Activated B cell treated with CpG ODN at 0.5 μM for 24 hours (primary cell): ENCODE results near the gene PHC2. TPM values are rescaled to one million over a fixed set of nuclear protein-coding genes. Genes with fewer than 3 reads are reported as not detected.

Source experiments
- ATAC-seq: fragments of 200-7000 bp; cut with Tn5 transposase; one replicate; pipeline ENCODE4 v1.10.0; 2021; ENCODE audit warnings: low read depth, mild to moderate bottlenecking, moderate library complexity
- CTCF ChIA-PET: fragments of 350-600 bp; sonication (Branson Sonifier 250); formaldehyde crosslinking; loops from one replicate; lab custom pipeline; 2021; ENCODE audit warnings: antibody characterized with exemption; lab: Charles Lee
- POLR2A ChIA-PET: fragments of 350-600 bp; sonication (Branson Sonifier 250); formaldehyde crosslinking; loops from one replicate; lab custom pipeline; 2021; ENCODE audit warnings: antibody characterized with exemption; lab: Charles Lee
- DNase-seq: peaks from one replicate; pipeline ENCODE4 v3.0.0; 2022
- H3K27ac Mint-ChIP-seq: one replicate; pipeline ENCODE4 v1.8.0; 2020; ENCODE audit warnings: mixed read lengths
- H3K27me3 Mint-ChIP-seq: one replicate; pipeline ENCODE4 v1.8.0; 2021; ENCODE audit warnings: mixed read lengths
- H3K36me3 Mint-ChIP-seq: one replicate; pipeline ENCODE4 v1.8.0; 2021; ENCODE audit warnings: low read depth, mixed read lengths
- H3K4me1 Mint-ChIP-seq: one replicate; pipeline ENCODE4 v1.8.0; 2021; ENCODE audit warnings: mixed read lengths
- H3K4me3 Mint-ChIP-seq: one replicate; pipeline ENCODE4 v1.8.0; 2020; ENCODE audit warnings: mild to moderate bottlenecking, mixed read lengths
- H3K9me3 Mint-ChIP-seq: one replicate; pipeline ENCODE4 v1.8.0; 2020; ENCODE audit warnings: mixed read lengths
- CTCF ChIP-seq: fragments of 200-600 bp; IDR thresholded peaks from one replicate; pipeline ENCODE4 v1.8.0; 2022; ENCODE audit warnings: antibody characterized with exemption, mild to moderate bottlenecking
- intact Hi-C: fragments of 100-400 bp; cut with micrococcal nuclease; formaldehyde crosslinking; loops from one replicate; pipeline ENCODE4 v1.15.1; 2024
- total RNA-seq: library from RNA; stranded (reverse); gene quantifications from 2 replicates; pipeline ENCODE4 v1.2.3, GENCODE V29; 2022

PHC2 gene
- total RNA-seq, 1 donor from 2014 or later, result 16.4 TPM

DNA sequence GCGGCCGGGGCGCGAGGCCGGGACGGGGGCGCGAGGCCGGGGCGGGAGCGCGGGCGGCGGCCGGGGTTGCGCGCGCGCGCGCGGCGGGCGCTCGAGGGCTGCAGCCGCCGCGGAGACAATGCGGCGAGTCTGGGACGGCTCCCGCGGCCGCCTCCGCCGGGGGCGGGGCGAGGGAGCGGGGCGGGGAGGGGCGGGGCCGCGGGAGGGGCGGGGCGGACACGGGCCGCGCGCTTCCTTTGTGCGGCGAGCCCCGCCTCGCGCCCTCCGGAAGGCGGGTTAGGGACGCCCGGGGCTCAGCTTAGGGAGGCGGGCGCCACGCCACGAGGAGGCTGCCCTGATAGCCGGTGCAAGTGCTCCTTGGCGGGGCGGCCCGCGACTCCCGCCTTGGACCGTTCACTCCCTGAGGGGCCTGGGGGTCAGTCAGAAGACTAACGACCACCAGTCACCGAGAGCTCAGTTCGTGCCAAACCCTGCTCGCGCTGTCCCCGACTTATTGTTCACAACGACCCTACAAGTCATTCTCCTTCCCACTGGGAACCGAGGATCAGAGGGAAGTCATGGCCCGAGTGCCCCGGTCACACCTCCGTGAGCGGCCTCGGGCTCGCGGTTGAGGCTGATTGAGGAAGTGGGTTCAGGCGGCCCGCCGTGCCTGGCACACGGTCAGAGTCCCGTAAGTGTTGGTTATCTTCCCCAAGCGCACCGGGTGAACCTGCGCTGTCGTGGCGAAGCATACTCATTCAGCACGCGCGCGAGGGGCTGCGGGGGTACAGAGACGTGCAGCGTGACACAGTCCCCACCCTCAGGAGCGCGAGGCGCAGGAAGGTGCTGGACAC is 80.9 kb downstream of the PHC2 start:
- peak; percentile 88 for ATAC-seq
- TF ChIP-seq CTCF, result no peak
- Mint-ChIP-seq H3K4me1 (peaks cover 37% of the 10 kb centered on the region), H3K27ac (peak overlapping the region; percentile 93), H3K36me3 (peaks cover 5% of the 10 kb centered on the region), H3K4me3 (peak overlapping the region; percentile 91), H3K9me3 (no peaks in the 10 kb centered on the region), H3K27me3 (no peaks in the 10 kb centered on the region)
- peak; percentile 77 for DNase-seq
- POLR2A ChIA-PET, result interaction anchor here (0.6 to 1.6 kb wide), 7 partner anchors 13 to 699 kb away, joined by 3 to 11 read pairs (median 3); partner anchors contain the start of genes RBBP4 and TRIM62
- CTCF ChIA-PET, result interaction anchor here (1.1 to 1.3 kb wide), 2 partner anchors 54 to 121 kb away, joined by 3 read pairs; no protein-coding TSS in a partner anchor
- intact Hi-C loops, result loop anchor here (1.0 to 5.0 kb wide), 8 partner anchors 17 to 1842 kb away; partner anchors contain the start of genes PHC2, SFPQ, ZNF362 and ZSCAN20

- Mint-ChIP-seq H3K27ac (peak overlapping the region; percentile 54), H3K36me3 (peaks cover 6% of the 10 kb centered on the region), H3K4me1 (peaks cover 38% of the 10 kb centered on the region), H3K4me3 (peak overlapping the region; percentile 93), H3K9me3 (no peaks in the 10 kb centered on the region), H3K27me3 (no peaks in the 10 kb centered on the region)
- ChIA-PET CTCF (interaction anchor here (1.1 to 1.3 kb wide), 2 partner anchors 54 to 122 kb away, joined by 3 read pairs; no protein-coding TSS in a partner anchor), POLR2A (interaction anchor here (0.6 to 1.6 kb wide), 7 partner anchors 13 to 698 kb away, joined by 3 to 11 read pairs (median 3); partner anchors contain the start of genes RBBP4 and TRIM62)
- intact Hi-C loops, result loop anchor here (5.0 kb wide), 3 partner anchors 92 to 1843 kb away; partner anchors contain the start of genes SFPQ, ZNF362 and ZSCAN20
- no peak for TF ChIP-seq CTCF
- ATAC-seq, result peak; percentile 33
- no peak for DNase-seq
Measured at GRCh38 chr1:33349081-33349759, 81.7 kb downstream of the PHC2 start.

GRCh38 chr1:33348676-33349080 is 82.2 kb downstream of the PHC2 start:
- H3K4me1 Mint-ChIP-seq, result peaks cover 39% of the 10 kb centered on the region
- ATAC-seq (no peak), DNase-seq (no peak)
- intact Hi-C loops, result loop anchor here (5.0 kb wide), 3 partner anchors 91 to 1844 kb away; partner anchors contain the start of genes SFPQ, ZNF362 and ZSCAN20
- H3K27me3 Mint-ChIP-seq, result no peaks in the 10 kb centered on the region
- POLR2A ChIA-PET, result no interaction called here
- H3K27ac Mint-ChIP-seq, result peak overlapping the region; percentile 54
- no peak for TF ChIP-seq CTCF
- peaks cover 9% of the 10 kb centered on the region for H3K36me3 Mint-ChIP-seq
- H3K9me3 Mint-ChIP-seq, result no peaks in the 10 kb centered on the region
- peak overlapping the region; percentile 93 for H3K4me3 Mint-ChIP-seq
- CTCF ChIA-PET, result interaction anchor here (1.1 kb wide), 1 partner anchor 53 kb away, joined by 3 read pairs; no protein-coding TSS in a partner anchor

DNA sequence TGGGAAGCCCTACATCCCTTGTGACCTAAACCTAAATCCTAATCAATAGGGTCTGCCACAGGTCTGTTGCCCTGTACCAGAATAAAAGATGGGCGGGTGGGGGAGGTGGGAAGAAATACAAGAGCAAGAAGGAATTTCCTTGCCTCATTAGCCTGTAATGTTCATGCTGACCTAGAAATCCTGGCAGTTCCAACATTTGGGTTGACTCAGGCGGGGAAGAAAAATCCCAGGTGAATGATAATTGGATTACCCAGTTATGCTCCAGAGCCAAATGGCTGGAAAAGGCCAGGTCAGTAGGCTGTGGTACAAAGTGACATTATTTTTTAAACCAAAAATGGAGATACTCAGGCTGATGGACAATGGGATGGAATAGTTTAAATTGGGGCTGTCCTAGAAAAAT is 82.7 kb downstream of the PHC2 start:
- Mint-ChIP-seq H3K4me3 (peak overlapping the region; percentile 93), H3K27me3 (no peaks in the 10 kb centered on the region), H3K36me3 (peaks cover 12% of the 10 kb centered on the region), H3K27ac (peak overlapping the region; percentile 54), H3K9me3 (no peaks in the 10 kb centered on the region), H3K4me1 (peaks cover 39% of the 10 kb centered on the region)
- ATAC-seq (no peak), DNase-seq (no peak)
- no peak for TF ChIP-seq CTCF
- ChIA-PET CTCF (no interaction called here), POLR2A (no interaction called here)
- intact Hi-C loops, result loop anchor here (5.0 kb wide), 3 partner anchors 91 to 1844 kb away; partner anchors contain the start of genes SFPQ, ZNF362 and ZSCAN20
